ENCODE results near the gene GNL1.

DNA sequence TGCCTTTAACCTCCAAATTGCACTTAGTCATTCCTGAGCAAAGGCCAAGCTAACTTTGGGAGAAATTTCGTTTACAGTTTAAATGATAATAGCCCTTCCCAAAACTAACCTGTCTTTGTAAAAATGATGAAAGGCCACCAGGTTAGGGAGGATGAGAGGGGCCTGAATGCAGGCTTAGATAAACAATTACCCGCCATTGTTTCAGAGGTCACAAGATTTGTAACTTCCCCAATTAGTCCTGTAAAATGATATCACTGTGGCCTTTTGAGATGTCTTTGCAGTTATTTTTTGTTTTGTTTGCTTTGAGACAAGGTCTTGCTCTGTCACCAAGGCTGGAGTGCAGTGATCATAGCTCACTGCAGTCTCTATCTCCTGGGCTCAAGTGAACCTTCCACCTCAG is 26.3 kb downstream of the GNL1 start:
- TF ChIP-seq CTCF (IDR thresholded peaks at IDR 0.05; ENCODE audit: insufficient read depth, low read length): no peak
- TF ChIP-seq POLR2AphosphoS5 (IDR thresholded peaks at IDR 0.05; ENCODE audit: low read depth): no peak
- no peak for TF ChIP-seq SPI1 (IDR thresholded peaks at IDR 0.05; ENCODE audit: borderline replicate concordance, low read depth)
- TF ChIP-seq REST (IDR thresholded peaks at IDR 0.05; ENCODE audit: insufficient replicate concordance, low read depth): no peak
